ENCODE measurements around the gene TMEM145.

GRCh38 chr19:42303101-42303464 is 10.0 kb upstream of the TMEM145 start:
- no peak for TF ChIP-seq CTCF (conservative IDR thresholded peaks at IDR 0.05)
- TF ChIP-seq EZH2 (IDR thresholded peaks at IDR 0.05; ENCODE audit: low read depth): no peak

Data from PC-9 (cell line).